Activated T-cell treated with anti-CD3 and anti-CD28 coated beads, Interleukin-2, amount 50 U/mL, for 4 hours (primary cell): ENCODE results near the gene HCK. TPM values are rescaled to one million over a fixed set of nuclear protein-coding genes. Genes with fewer than 3 reads are reported as not detected.

Experiments used
- ATAC-seq, 2 donors: fragments of 200-7000 bp; cut with Tn5 transposase; one replicate each; pipeline ENCODE4 v1.10.0; 2021
- DNase-seq: peaks from one replicate; pipeline ENCODE4 v3.0.0-alpha.2; 2020
- H3K27me3 Mint-ChIP-seq: one replicate; pipeline ENCODE4 v1.8.0; 2021; ENCODE audit warnings: low read depth, mixed read lengths
- H3K36me3 Mint-ChIP-seq: one replicate; pipeline ENCODE4 v1.8.0; 2022; ENCODE audit warnings: mixed read lengths; ENCODE audit not compliant: insufficient read depth
- H3K4me1 Mint-ChIP-seq: one replicate; pipeline ENCODE4 v1.8.0; 2021; ENCODE audit warnings: low read depth, mixed read lengths
- H3K4me3 Mint-ChIP-seq: one replicate; pipeline ENCODE4 v1.8.0; 2021; ENCODE audit warnings: mild to moderate bottlenecking, moderate library complexity, mixed read lengths
- H3K9me3 Mint-ChIP-seq: one replicate; pipeline ENCODE4 v1.8.0; 2021; ENCODE audit warnings: mixed read lengths
- total RNA-seq, 3 donors: library from RNA; stranded (reverse); gene quantifications; one replicate each; pipeline ENCODE4 v1.2.1, GENCODE V29; 2021

The HCK gene
- total RNA-seq, 3 donors from 2014 or later, result 0.13 to 0.46 TPM; not detected in 1

DNA sequence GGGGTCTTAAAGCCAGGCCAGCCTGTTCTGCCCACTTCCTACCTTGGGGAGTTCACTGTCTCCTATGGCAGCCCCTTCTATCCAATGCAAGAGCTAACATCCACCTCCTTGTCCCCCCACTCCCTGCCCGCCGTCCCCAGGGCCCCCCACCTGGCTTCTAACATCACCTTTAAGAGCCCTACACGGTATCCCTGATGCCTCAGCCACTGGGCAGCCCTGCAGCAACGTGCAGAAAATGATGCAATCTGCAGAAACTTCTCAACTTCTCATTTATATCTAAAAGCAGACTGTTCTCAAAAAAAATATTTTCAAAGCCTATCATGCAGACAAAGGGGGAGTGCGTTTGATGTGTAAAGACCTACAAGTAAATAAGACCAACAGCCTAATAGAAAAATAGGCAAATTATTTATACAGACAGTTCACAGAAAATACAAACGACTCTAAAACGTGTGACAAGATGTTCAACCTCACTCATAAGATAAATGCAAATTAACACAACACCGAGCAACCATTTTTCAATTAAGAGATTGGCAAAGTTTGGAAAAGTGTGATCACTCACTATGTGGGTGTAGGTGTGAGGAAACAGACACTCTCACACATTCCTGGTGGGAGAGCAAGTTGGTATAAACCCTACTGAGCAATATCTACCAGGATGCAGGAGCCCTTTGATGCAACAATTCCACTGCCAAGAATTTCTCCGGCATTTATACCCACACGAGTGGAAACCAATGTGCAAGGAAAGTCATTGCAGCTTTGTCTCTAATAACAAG lies 15.1 kb upstream of the HCK start:
- DNase-seq (no peak), ATAC-seq (no peak)
- Mint-ChIP-seq H3K27me3 (peaks cover 57% of the 10 kb centered on the region), H3K4me3 (no peak overlapping the region), H3K9me3 (no peaks in the 10 kb centered on the region), H3K36me3 (no peaks in the 10 kb centered on the region), H3K4me1 (no peaks in the 10 kb centered on the region)

DNA sequence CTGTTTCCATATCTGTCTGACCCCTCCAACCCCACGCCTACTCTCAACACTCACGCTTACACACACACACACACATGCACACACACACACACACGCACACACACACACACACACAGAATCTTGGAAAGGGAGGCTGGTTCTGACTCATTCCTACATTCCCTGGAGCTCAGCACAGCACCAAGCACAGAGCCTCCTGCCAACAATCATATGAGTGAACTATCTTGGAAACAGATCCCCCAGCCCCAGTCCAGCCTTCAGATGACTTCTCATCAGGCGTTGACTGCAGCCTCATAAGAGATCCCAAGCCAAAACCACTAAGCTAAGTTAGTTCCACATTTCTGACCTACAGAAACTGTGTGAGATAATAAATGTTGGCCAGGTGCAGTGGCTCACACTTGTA lies 14.1 kb upstream of the HCK start:
- peaks cover 62% of the 10 kb centered on the region for H3K27me3 Mint-ChIP-seq
- ATAC-seq (no peak), DNase-seq (no peak)
- no peak overlapping the region for H3K4me3 Mint-ChIP-seq
- H3K9me3 Mint-ChIP-seq, result no peaks in the 10 kb centered on the region
- no peaks in the 10 kb centered on the region for H3K4me1 Mint-ChIP-seq
- H3K36me3 Mint-ChIP-seq, result no peaks in the 10 kb centered on the region

DNA sequence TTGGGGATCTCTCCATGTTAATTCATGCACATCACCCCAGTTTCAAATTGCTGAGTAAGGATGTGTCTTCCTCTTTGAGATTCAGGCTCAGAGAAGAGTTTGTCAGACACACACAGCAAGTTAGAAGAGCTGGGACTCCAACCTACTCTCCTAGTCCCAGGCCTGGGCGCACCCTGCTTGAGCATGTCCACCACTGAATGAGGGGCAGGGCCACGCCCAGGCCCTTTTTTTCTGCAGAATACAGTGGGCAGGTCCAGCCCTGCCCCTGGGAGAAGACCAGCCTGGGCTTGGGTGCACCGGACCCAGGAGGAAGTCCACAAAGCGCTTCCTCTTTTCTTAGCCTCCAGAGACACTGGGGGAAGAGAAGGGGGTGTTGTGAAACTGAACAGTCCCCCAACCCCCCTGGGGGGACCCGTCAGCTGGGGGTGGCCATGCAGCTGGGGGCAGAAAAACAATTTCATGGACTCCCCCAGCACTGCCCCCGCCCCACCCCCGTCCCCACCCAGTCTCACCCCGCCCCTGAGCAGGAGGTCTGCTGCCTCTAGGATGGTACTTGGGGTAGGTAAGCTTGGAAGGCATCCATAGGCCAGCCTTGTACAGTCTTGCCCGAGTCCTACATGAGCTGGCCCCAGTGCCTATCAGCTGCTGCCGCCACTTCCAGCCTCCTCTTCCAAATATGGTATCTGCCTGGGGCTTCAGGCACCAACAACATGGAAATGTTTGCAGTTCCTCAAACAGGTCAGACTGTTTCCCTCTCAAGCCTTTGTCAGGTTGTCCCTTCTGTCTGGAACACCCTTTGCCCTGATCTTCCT lies 11.7 kb upstream of the HCK start:
- H3K4me1 Mint-ChIP-seq, result no peaks in the 10 kb centered on the region
- DNase-seq (no peak), ATAC-seq (no peak)
- no peak overlapping the region for H3K4me3 Mint-ChIP-seq
- H3K36me3 Mint-ChIP-seq, result no peaks in the 10 kb centered on the region
- H3K9me3 Mint-ChIP-seq, result no peaks in the 10 kb centered on the region
- H3K27me3 Mint-ChIP-seq, result peaks cover 59% of the 10 kb centered on the region

GRCh38 chr20:32045999-32046398 lies 6.0 kb upstream of the HCK start:
- H3K27me3 Mint-ChIP-seq, result peaks cover 74% of the 10 kb centered on the region
- no peak overlapping the region for H3K4me3 Mint-ChIP-seq
- no peaks in the 10 kb centered on the region for H3K36me3 Mint-ChIP-seq
- ATAC-seq (no peak), DNase-seq (no peak)
- no peaks in the 10 kb centered on the region for H3K9me3 Mint-ChIP-seq
- peaks cover 4% of the 10 kb centered on the region for H3K4me1 Mint-ChIP-seq

DNA sequence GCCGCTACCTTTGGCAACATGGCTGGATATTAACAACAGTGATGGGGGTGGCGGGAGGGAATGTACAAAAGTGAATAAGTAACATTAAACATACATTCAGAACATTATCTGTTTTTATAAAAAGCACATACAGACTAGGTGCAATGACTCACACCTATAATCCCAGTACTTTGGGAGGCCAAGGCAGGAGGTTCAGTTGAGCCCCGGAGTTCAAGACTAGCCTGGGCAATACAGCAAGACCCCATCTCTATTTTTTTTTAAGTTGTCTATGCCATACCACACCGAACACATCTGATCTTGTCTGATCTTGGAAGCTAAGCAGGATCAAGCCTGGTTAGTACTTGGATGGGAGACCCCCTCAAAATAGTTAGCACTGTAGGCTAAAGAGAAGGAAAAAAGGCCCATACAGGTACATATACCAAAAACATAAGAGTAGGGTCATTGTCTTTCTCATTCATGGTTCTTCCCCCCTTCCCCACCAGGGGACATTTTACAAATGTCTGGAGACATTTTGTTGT lies 1.7 kb upstream of the HCK start:
- Mint-ChIP-seq H3K9me3 (no peaks in the 10 kb centered on the region), H3K4me1 (peaks cover 19% of the 10 kb centered on the region), H3K36me3 (no peaks in the 10 kb centered on the region), H3K27me3 (peaks cover 77% of the 10 kb centered on the region), H3K4me3 (no peak overlapping the region)
- DNase-seq, result no peak
- no peak for ATAC-seq

- Mint-ChIP-seq H3K4me1 (peaks cover 19% of the 10 kb centered on the region), H3K36me3 (no peaks in the 10 kb centered on the region), H3K9me3 (no peaks in the 10 kb centered on the region), H3K27me3 (peaks cover 77% of the 10 kb centered on the region), H3K4me3 (peak overlapping the region; percentile 65)
- DNase-seq (no peak), ATAC-seq (peak in 1 of 2 donors; percentile 23)
Measured at GRCh38 chr20:32050851-32051556, 1.0 kb upstream of the HCK start.

GRCh38 chr20:32051720-32052089 lies 337 bp upstream of the HCK start:
- Mint-ChIP-seq H3K9me3 (no peaks in the 10 kb centered on the region), H3K4me1 (peaks cover 19% of the 10 kb centered on the region), H3K4me3 (peak overlapping the region; percentile 65), H3K27me3 (peaks cover 75% of the 10 kb centered on the region), H3K36me3 (no peaks in the 10 kb centered on the region)
- DNase-seq (no peak), ATAC-seq (no peak)

GRCh38 chr20:32052778-32053362 lies 828 bp downstream of the HCK start:
- Mint-ChIP-seq H3K36me3 (no peaks in the 10 kb centered on the region), H3K9me3 (no peaks in the 10 kb centered on the region), H3K27me3 (peaks cover 75% of the 10 kb centered on the region), H3K4me1 (peaks cover 19% of the 10 kb centered on the region), H3K4me3 (peak overlapping the region; percentile 65)
- DNase-seq (no peak), ATAC-seq (no peak)

GRCh38 chr20:32053648-32054047 lies 1.6 kb downstream of the HCK start:
- DNase-seq, result no peak
- ATAC-seq, result no peak
- H3K4me1 Mint-ChIP-seq, result peaks cover 19% of the 10 kb centered on the region
- no peaks in the 10 kb centered on the region for H3K9me3 Mint-ChIP-seq
- no peak overlapping the region for H3K4me3 Mint-ChIP-seq
- H3K27me3 Mint-ChIP-seq, result peaks cover 74% of the 10 kb centered on the region
- H3K36me3 Mint-ChIP-seq, result no peaks in the 10 kb centered on the region

DNA sequence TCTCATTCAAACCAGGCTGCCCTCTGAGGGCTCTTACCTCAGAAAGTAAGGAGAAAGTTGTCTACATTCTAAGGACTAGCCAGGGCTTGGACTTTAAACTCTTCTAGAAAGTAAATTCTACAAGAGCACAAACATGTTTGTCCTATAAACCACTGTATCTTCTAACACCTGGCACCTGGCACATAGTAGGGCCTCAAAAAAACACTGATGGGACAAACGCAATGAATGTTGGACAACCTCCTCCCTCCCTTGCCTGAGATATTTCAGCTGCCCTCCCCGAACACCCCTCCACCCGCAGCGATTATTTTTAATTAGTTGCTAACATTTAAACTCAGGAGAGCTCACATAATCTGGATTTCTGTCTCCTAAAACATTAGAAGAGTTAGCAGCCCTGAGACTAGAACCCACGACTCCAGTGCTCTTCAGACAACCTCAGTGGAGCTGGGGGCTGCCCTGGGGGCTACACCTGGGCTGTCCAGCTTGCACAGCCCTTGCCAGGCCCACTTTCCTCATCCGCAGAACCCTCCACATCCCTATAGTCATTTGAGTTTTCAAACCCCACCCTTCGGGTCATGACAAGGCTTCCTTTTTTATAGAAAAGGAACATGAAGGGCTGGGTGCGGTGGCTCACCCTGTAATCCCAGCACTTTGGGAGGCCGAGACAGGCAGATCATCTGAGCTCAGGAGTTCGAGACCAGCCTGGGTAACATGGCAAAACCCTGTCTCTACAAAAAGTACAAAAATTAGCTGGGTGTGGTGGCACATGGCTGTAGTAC lies 4.9 kb downstream of the HCK start:
- no peaks in the 10 kb centered on the region for H3K9me3 Mint-ChIP-seq
- no peaks in the 10 kb centered on the region for H3K36me3 Mint-ChIP-seq
- no peak for DNase-seq
- no peak for ATAC-seq
- peaks cover 7% of the 10 kb centered on the region for H3K4me1 Mint-ChIP-seq
- no peak overlapping the region for H3K4me3 Mint-ChIP-seq
- H3K27me3 Mint-ChIP-seq, result peaks cover 65% of the 10 kb centered on the region

DNA sequence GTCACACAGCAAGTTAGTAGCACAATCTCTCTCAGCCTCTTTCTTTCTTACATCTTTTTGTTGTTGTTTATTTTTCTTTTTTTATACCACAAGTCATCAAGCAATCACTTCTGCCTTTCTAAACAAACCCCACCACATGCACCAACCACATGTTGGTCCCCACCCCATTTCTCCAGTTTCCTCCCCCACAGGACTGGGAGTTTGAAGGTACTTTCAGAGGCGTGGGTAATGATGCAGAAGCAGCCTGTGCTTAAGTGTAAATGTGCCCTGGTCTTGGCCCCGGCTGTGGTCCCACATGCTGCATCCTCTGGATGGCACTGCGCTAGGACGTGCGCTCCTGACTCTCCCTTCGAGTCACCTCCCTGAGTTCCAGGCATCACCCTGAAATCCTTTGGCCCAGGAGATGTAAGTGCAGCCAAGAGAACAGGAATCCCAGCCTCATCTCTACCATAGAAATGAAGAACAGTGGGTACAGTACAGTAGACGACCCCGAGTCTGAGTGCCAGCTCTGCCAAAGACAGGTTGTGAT lies 5.7 kb downstream of the HCK start:
- DNase-seq, result no peak
- Mint-ChIP-seq H3K27me3 (peaks cover 64% of the 10 kb centered on the region), H3K4me1 (peaks cover 5% of the 10 kb centered on the region), H3K4me3 (no peak overlapping the region), H3K9me3 (no peaks in the 10 kb centered on the region), H3K36me3 (no peaks in the 10 kb centered on the region)
- no peak for ATAC-seq

GRCh38 chr20:32059189-32059588 lies 7.1 kb downstream of the HCK start:
- no peak overlapping the region for H3K4me3 Mint-ChIP-seq
- no peaks in the 10 kb centered on the region for H3K4me1 Mint-ChIP-seq
- no peaks in the 10 kb centered on the region for H3K9me3 Mint-ChIP-seq
- ATAC-seq (no peak), DNase-seq (no peak)
- peaks cover 52% of the 10 kb centered on the region for H3K27me3 Mint-ChIP-seq
- no peaks in the 10 kb centered on the region for H3K36me3 Mint-ChIP-seq

DNA sequence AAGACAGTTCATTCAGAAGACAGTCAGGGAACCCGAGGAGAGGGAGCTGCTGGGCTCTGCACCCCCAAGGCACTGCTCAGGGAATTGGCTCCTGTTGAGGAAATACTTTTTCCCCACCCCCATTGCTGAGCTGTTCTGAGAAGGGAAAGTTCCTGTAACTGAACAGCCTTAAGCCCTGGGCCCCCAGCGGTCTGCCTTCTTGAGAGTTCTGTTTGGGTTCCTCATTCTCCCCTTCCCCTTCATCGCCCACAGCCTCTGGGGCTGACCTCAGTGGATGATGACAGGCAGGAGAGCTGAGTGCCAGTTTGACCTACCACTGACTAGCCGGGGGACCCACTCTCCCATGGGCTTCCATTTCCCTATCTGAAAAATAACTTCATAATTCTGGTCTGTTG lies 10.7 kb downstream of the HCK start:
- Mint-ChIP-seq H3K9me3 (no peaks in the 10 kb centered on the region), H3K27me3 (peaks cover 33% of the 10 kb centered on the region), H3K36me3 (no peaks in the 10 kb centered on the region), H3K4me1 (no peaks in the 10 kb centered on the region), H3K4me3 (no peak overlapping the region)
- DNase-seq, result no peak
- no peak for ATAC-seq
